Activated CD4-positive, alpha-beta T cell treated with anti-CD3 and anti-CD28 coated beads for 48 hours (primary cell): ENCODE measurements around the gene RTCB.

ENCODE experiments used
- DNase-seq: peaks from one replicate; pipeline ENCODE4 v3.0.0-alpha.2; 2020

Gene RTCB

DNA sequence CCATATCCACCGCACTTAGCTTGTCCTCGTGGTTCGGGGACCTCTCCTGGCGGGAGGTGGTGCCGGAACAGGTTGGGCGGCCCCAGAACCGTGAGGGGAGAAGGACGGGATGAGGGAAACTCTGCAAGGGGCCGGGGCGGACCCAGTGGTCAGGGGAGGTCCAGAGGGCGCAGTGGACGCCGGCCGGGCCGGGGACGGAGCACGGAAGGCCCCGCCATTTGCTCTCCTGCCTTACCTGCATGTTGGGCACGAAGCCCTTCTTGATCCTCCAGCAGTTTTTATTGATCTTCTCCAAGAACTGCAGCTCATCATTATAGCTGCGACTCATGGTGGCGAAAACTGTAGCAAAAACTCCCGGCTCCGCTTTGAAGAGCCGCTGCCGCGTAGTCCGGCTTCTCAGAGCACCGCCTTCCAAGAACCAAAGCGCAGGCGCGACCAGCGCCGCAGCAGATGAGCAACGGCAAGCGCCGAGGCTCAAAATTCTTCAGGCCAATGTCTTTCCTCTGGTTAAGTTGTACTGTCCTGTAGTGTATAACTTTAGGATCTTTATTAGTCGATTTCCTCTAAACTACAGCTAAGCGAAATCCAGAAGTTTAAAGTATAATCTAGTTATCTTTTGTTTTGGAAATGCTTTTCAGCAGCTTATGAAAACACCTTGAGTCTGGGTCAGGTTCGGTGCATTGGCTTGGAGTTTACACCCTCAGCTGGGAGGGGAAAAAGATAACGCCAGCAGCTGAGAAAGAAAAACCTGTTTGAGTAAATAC, at the start of gene RTCB:
Gene RTCB (minus strand): TSS at position 419 of the 764 bp plus-strand sequence. CDS start 91 bp downstream, at position 328.
- peak; percentile 94 for DNase-seq

GRCh38 chr22:32457031-32457430, 45.0 kb upstream of the RTCB start:
- DNase-seq, result no peak

GRCh38 chr22:32448980-32449379, 36.9 kb upstream of the RTCB start:
- DNase-seq, result no peak

DNA sequence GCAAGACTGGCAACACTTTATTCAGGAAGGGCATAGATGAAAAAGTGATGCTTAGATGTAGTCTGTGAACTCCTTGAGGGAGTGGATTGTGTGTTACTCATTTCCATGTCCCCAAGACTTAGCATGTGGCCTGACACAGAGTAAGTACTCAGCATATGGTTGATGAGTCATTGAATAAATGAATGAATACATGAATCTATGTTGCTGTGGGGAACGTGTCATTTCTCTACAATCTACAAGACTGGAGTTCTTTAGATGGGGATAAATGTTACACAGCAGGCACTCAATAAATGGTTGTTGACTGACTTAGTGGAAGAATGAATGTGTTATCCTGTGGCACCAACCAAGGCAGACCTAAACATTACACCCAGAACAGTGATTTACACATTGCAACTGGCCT, 34.3 kb upstream of the RTCB start:
- no peak for DNase-seq

DNA sequence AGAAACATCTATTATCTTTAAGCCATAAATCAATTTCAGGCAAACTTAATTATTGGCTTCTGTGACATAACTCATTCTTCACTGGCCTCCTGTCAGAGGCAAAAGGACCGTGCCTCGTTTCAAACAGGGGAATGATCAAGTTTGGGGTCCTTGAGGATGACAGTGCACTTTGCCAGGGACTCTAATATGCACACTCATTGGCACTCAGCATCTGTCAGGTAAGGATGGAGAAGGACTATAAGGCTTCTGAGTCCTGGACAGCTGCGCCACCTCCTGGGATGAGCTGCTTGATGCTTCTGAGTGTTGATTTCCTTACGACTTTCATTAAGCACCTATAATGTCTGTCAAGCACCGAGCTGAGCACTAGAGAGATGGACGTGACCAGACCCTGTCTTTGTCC, 32.0 kb upstream of the RTCB start:
- DNase-seq, result peak; percentile 10

GRCh38 chr22:32430352-32430751, 18.3 kb upstream of the RTCB start:
- DNase-seq, result no peak

DNA sequence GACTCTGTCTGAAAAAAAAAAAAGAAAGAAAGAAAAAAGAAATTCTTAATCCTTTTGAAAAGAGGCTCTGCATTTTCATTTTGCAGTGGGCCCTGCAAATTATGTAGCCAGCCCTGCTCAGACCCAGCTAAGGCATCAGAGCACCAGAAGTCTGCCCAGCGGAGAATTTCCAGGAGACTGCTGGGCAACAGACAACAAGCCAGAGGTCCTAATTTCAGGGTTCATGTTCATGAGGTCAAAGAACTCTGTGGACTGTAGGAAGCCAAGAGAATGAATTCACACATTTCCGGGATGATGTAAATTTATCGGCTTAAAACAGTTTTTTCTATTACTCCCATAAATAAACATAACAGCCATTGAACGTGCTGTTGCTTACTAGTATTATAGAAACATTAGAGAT, 14.8 kb upstream of the RTCB start:
- DNase-seq, result no peak

- DNase-seq, result no peak
These were observed 11.6 kb upstream of the RTCB start for GRCh38 chr22:32423664-32424063.

GRCh38 chr22:32422062-32422461, 10.0 kb upstream of the RTCB start:
- no peak for DNase-seq

DNA sequence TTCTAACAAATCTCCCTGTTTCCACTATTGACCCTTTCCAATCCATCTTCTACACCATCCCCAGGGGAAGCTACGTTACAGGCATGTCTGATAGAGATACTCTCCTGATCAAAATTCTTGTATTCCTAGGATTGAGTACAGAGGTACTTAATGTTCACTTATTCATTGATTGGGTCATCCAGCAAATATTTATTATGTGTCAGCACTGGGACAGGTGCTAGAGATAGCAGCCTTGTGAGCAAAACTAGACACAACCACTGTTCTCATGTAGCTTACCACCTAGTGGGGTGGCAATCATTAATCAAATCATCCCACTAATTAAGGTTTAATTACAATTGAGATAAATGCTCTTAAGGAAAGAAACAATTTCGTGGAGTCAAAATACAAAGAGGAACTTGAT, 9.4 kb upstream of the RTCB start:
- DNase-seq, result no peak

GRCh38 chr22:32417906-32418305, 5.9 kb upstream of the RTCB start:
- no peak for DNase-seq

DNA sequence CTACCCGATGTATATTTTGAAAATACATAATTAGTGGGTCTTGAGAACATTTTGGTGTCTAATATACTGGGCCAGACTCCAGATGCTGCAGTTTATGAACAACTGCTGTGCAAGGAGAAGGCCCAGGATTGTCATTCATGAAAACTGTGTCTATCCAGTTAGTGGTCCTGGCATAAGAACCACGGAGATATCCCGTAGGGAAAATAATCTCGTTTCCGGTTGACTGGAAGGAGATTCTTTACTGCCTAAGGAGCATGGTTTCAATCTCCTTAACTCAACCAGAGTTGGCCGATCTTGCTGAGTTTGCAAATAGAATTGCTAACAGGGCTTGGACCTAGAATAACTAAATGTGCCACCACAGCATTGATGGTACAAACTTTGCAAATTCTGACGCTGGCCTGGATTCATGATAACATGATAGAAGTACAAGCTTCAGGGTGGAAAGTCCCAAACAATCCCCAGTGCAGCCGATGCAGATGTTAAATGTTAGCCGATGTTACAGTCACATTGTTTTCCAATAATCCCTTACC, 4.6 kb upstream of the RTCB start:
- DNase-seq, result no peak

- DNase-seq, result no peak
These were observed 2.1 kb upstream of the RTCB start for GRCh38 chr22:32414191-32414590.

DNA sequence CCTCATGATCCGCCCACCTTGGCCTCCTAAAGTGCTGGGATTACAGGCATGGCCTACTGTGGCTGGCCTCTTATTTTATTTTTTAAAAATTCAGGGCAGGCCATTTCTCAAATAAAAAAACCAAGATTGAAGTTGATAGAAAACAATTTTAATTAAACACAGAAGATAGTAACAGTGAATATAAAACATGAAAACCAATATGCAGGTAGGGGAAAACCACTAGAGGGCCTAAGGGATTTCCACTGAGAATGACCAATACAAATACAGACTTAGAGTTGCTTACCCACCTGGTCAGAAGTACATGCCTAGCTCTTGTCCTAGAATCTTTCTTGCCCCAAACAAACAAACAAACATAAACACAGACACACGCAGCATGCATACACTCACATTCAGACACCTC, 1.7 kb upstream of the RTCB start:
- no peak for DNase-seq

DNA sequence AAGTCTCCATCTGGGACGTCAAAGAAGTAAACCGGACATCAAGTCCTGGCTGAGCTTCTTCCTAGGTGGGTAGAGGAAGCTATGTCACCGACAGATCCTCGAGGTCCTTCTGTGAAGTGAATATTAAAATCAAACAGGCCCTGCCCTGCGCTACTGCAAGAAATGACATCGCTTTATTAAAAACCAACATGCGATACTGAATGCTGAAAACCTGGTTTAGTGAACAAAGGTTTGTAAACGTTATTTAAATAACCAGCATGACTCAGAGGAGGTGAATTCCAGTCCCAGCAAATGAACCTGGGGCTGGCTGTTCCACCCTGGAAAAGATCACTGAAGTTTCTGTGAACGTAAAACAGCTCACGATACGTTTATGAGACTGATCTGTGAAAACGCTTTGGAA, 645 bp downstream of the RTCB start:
- DNase-seq, result no peak

DNA sequence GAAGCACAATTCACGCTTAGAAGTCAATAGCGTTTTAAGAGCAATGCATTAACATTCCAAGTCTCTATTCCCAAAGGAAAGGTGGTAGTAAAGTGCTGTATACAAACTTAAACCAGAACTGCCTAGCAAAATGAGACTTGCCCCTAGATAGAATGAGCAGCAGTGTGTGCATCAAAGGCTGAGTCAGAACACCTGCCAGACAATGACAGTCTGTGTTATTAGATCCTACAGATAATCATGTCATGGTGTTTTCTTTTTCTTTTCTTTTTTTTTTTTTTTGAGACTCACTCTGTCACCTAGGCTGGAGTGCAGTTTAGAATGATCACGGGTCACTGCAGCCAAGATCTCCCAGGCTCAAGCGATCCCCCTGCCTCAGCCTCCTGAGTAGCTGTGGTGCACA, 1.6 kb downstream of the RTCB start:
- DNase-seq, result no peak

DNA sequence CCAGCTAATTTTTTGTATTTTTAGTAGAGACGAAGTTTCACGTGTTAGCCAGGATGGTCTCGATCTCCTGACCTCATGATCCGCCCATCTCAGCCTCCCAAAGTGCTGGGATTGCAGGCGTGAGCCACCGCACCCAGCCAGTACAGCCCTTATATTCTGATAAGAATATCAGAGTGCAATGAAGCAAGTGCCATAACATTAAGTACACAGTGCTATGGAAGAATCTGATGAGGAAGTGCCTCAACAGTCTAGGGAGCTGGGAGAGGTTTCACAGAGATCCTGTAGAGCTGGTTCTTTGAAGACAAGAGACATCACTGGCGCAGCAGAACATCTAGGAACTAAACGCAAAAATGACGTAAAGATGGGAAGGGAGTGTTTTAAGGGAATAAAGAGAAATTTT, 2.1 kb downstream of the RTCB start:
- DNase-seq, result no peak

DNA sequence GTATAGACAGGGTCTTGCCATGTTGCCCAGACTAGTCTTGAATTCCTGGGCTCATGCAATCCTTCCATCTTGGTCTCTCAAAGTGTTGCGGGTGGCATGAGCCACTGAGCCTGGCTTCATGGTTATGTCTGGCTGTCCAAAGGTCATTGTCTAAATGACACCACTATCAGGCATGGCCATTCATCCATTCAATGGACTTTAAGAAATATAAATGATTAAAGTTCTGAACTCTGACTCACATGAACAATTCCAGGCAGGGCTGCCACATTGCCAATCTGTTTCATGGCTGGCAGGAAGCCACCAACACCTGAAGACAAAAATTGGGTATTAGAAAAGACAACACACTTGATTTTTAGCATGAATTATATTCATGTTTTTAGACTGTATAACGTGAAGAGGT, 4.1 kb downstream of the RTCB start:
- DNase-seq, result no peak

DNA sequence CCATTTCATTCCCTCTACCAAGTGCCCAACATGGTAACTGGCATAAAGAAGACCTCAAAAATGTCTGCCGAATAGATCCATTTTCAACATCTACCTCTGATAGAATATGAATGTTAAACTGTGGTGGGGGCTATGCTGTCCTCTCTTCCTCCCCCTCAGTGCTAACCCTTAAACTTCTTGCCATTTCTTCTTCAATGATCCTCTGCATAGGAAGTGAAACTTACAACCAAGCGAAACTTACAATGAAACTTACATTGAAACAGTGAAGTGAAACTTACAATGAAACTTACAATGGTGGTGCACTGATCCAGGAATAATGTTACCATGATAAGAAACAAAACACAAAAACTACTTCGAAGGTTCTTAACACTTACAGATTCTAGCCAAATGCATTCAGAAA, 4.7 kb downstream of the RTCB start:
- no peak for DNase-seq

DNA sequence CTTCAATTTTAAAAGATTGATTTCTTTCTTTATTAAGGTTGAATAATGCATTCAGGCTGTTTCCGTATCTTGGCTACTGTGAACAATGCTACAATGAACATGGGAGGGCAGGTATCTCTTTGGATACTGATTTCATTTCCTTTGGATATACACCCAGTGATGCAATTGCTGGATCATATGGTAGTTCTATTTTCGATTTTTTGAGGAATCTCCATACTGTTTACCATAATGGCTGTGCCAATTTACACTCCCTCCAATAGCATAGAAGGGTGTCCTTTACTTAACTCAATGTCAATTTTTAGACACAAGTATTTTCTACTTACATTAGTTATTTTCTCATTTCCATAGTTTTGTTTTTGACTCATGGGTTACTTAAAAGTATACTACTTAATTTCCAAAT, 8.0 kb downstream of the RTCB start:
- no peak for DNase-seq

DNA sequence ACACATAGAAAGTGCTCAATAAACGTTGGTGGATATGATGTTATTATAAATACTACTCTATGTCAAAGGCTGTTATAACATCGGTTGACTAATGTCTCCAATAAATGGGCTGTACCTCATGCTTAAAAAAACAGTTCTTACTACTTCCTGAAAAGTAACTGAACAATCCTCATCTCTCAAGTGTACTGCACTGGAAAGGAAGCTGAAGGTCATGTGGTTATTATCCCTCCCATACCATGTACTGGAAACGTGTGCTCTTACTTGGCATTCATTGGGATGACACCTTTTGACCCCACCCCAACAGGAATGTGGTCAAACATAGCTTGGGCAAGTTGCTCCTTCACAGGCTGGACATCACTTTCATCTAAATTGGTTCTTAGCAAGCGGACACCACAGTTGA, 10.6 kb downstream of the RTCB start:
- DNase-seq, result no peak

DNA sequence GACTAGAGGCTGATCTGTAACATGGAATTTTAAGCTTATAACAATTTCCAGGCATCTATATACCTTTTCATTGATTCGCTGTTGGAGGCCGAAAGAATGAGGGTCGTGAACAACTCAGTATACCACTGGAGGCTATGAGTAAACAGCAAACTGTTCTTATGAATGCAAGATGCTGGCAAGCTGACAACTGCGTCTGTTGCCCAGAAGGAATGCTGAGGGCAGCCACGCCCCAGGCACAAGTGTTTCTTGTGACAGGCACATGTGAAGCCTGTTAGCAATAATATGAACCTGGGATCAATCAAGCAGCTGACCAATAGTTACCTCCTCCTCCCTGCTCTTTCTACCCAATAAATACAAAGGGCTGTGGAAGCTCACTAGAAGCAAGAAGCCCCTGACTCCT, 15.3 kb downstream of the RTCB start:
- no peak for DNase-seq

- DNase-seq, result no peak
These were observed 15.8 kb downstream of the RTCB start for GRCh38 chr22:32396255-32396654.

- no peak for DNase-seq
These were observed 16.9 kb downstream of the RTCB start for GRCh38 chr22:32395107-32395506.

DNA sequence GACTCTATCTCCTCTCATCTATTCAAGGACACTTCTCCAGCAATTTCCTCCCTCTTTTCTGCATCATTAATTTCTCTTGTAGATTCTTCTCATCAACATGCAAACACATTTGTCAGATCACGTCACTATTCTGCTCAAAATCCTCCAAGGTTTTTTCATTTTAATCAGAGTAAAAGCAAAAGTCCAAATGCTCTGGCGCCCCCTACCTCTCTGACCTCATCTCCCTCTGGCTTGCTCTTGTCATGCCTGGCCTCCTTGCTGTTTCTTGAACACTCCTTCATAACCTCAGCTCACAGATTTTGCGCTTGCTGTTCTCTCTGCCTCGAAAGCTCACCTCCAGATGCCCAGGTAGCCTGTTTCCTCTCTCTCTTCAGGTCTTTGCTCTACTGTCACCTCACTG, 22.4 kb downstream of the RTCB start:
- peak; percentile 33 for DNase-seq
